ENCODE results near the gene MAP1B.

The MAP1B gene

GRCh38 chr5:72171667-72172066 is 64.4 kb downstream of the MAP1B start:
- H3K4me1 Mint-ChIP-seq (ENCODE audit: low read depth): no peaks in the 10 kb centered on the region
- H3K27me3 Mint-ChIP-seq (ENCODE audit: low read depth): peaks cover 50% of the 10 kb centered on the region
- no peaks in the 10 kb centered on the region for H3K36me3 Mint-ChIP-seq (ENCODE audit: low read depth)
- H3K9me3 Mint-ChIP-seq: no peaks in the 10 kb centered on the region
- H3K4me3 Mint-ChIP-seq: no peak overlapping the region
- H3K27ac Mint-ChIP-seq: no peak overlapping the region

- no peaks in the 10 kb centered on the region for H3K9me3 Mint-ChIP-seq
- H3K4me3 Mint-ChIP-seq: no peak overlapping the region
- no peak overlapping the region for H3K27ac Mint-ChIP-seq
- no peaks in the 10 kb centered on the region for H3K4me1 Mint-ChIP-seq (ENCODE audit: low read depth)
- H3K27me3 Mint-ChIP-seq (ENCODE audit: low read depth): peaks cover 45% of the 10 kb centered on the region
- no peaks in the 10 kb centered on the region for H3K36me3 Mint-ChIP-seq (ENCODE audit: low read depth)
Observed at GRCh38 chr5:72172786-72173185, 65.5 kb downstream of the MAP1B start.

- H3K36me3 Mint-ChIP-seq (ENCODE audit: low read depth): no peaks in the 10 kb centered on the region
- no peaks in the 10 kb centered on the region for H3K4me1 Mint-ChIP-seq (ENCODE audit: low read depth)
- peaks cover 44% of the 10 kb centered on the region for H3K27me3 Mint-ChIP-seq (ENCODE audit: low read depth)
- no peak overlapping the region for H3K4me3 Mint-ChIP-seq
- H3K9me3 Mint-ChIP-seq: no peaks in the 10 kb centered on the region
- H3K27ac Mint-ChIP-seq: no peak overlapping the region
Observed at GRCh38 chr5:72177538-72177937, 70.3 kb downstream of the MAP1B start.

GRCh38 chr5:72179028-72179815 is 71.9 kb downstream of the MAP1B start:
- Mint-ChIP-seq H3K36me3 (ENCODE audit: low read depth) (no peaks in the 10 kb centered on the region), H3K9me3 (no peaks in the 10 kb centered on the region), H3K27ac (no peak overlapping the region), H3K4me1 (ENCODE audit: low read depth) (no peaks in the 10 kb centered on the region), H3K27me3 (ENCODE audit: low read depth) (peaks cover 44% of the 10 kb centered on the region), H3K4me3 (no peak overlapping the region)

- no peak overlapping the region for H3K27ac Mint-ChIP-seq
- no peaks in the 10 kb centered on the region for H3K36me3 Mint-ChIP-seq (ENCODE audit: low read depth)
- H3K4me3 Mint-ChIP-seq: no peak overlapping the region
- H3K27me3 Mint-ChIP-seq (ENCODE audit: low read depth): peaks cover 44% of the 10 kb centered on the region
- no peaks in the 10 kb centered on the region for H3K4me1 Mint-ChIP-seq (ENCODE audit: low read depth)
- no peaks in the 10 kb centered on the region for H3K9me3 Mint-ChIP-seq
Observed at GRCh38 chr5:72179816-72180440, 72.7 kb downstream of the MAP1B start.

GRCh38 chr5:72180925-72181324 is 73.7 kb downstream of the MAP1B start:
- H3K27ac Mint-ChIP-seq: no peak overlapping the region
- peaks cover 40% of the 10 kb centered on the region for H3K27me3 Mint-ChIP-seq (ENCODE audit: low read depth)
- no peaks in the 10 kb centered on the region for H3K4me1 Mint-ChIP-seq (ENCODE audit: low read depth)
- no peaks in the 10 kb centered on the region for H3K36me3 Mint-ChIP-seq (ENCODE audit: low read depth)
- no peak overlapping the region for H3K4me3 Mint-ChIP-seq
- H3K9me3 Mint-ChIP-seq: no peaks in the 10 kb centered on the region

- Mint-ChIP-seq H3K27me3 (ENCODE audit: low read depth) (peaks cover 45% of the 10 kb centered on the region), H3K9me3 (no peaks in the 10 kb centered on the region), H3K27ac (no peak overlapping the region), H3K4me3 (no peak overlapping the region), H3K36me3 (ENCODE audit: low read depth) (no peaks in the 10 kb centered on the region), H3K4me1 (ENCODE audit: low read depth) (no peaks in the 10 kb centered on the region)
Observed at GRCh38 chr5:72182686-72183085, 75.4 kb downstream of the MAP1B start.

GRCh38 chr5:72183101-72183520 is 75.8 kb downstream of the MAP1B start:
- Mint-ChIP-seq H3K27ac (no peak overlapping the region), H3K4me3 (no peak overlapping the region), H3K9me3 (no peaks in the 10 kb centered on the region), H3K36me3 (ENCODE audit: low read depth) (no peaks in the 10 kb centered on the region), H3K27me3 (ENCODE audit: low read depth) (peaks cover 46% of the 10 kb centered on the region), H3K4me1 (ENCODE audit: low read depth) (no peaks in the 10 kb centered on the region)

- Mint-ChIP-seq H3K27ac (no peak overlapping the region), H3K4me3 (no peak overlapping the region), H3K4me1 (ENCODE audit: low read depth) (no peaks in the 10 kb centered on the region), H3K27me3 (ENCODE audit: low read depth) (peaks cover 48% of the 10 kb centered on the region), H3K36me3 (ENCODE audit: low read depth) (no peaks in the 10 kb centered on the region), H3K9me3 (no peaks in the 10 kb centered on the region)
Observed at GRCh38 chr5:72184408-72184807, 77.1 kb downstream of the MAP1B start.

GRCh38 chr5:72185496-72186329 is 78.4 kb downstream of the MAP1B start:
- Mint-ChIP-seq H3K27ac (no peak overlapping the region), H3K27me3 (ENCODE audit: low read depth) (peaks cover 52% of the 10 kb centered on the region), H3K9me3 (no peaks in the 10 kb centered on the region), H3K4me1 (ENCODE audit: low read depth) (no peaks in the 10 kb centered on the region), H3K4me3 (no peak overlapping the region), H3K36me3 (ENCODE audit: low read depth) (no peaks in the 10 kb centered on the region)

GRCh38 chr5:72187388-72188075 is 80.3 kb downstream of the MAP1B start:
- H3K36me3 Mint-ChIP-seq (ENCODE audit: low read depth): no peaks in the 10 kb centered on the region
- H3K27me3 Mint-ChIP-seq (ENCODE audit: low read depth): peaks cover 60% of the 10 kb centered on the region
- H3K9me3 Mint-ChIP-seq: no peaks in the 10 kb centered on the region
- H3K4me3 Mint-ChIP-seq: no peak overlapping the region
- H3K27ac Mint-ChIP-seq: no peak overlapping the region
- H3K4me1 Mint-ChIP-seq (ENCODE audit: low read depth): no peaks in the 10 kb centered on the region

- H3K9me3 Mint-ChIP-seq: no peaks in the 10 kb centered on the region
- H3K27ac Mint-ChIP-seq: no peak overlapping the region
- H3K4me1 Mint-ChIP-seq (ENCODE audit: low read depth): no peaks in the 10 kb centered on the region
- no peaks in the 10 kb centered on the region for H3K36me3 Mint-ChIP-seq (ENCODE audit: low read depth)
- H3K27me3 Mint-ChIP-seq (ENCODE audit: low read depth): peaks cover 59% of the 10 kb centered on the region
- no peak overlapping the region for H3K4me3 Mint-ChIP-seq
Observed at GRCh38 chr5:72188166-72188565, 80.9 kb downstream of the MAP1B start.

- H3K27me3 Mint-ChIP-seq (ENCODE audit: low read depth): peaks cover 65% of the 10 kb centered on the region
- no peaks in the 10 kb centered on the region for H3K36me3 Mint-ChIP-seq (ENCODE audit: low read depth)
- no peak overlapping the region for H3K27ac Mint-ChIP-seq
- H3K9me3 Mint-ChIP-seq: no peaks in the 10 kb centered on the region
- H3K4me3 Mint-ChIP-seq: no peak overlapping the region
- no peaks in the 10 kb centered on the region for H3K4me1 Mint-ChIP-seq (ENCODE audit: low read depth)
Observed at GRCh38 chr5:72189146-72189545, 81.9 kb downstream of the MAP1B start.

GRCh38 chr5:72191404-72191803 is 84.1 kb downstream of the MAP1B start:
- no peak overlapping the region for H3K4me3 Mint-ChIP-seq
- H3K4me1 Mint-ChIP-seq (ENCODE audit: low read depth): peaks cover 7% of the 10 kb centered on the region
- peaks cover 7% of the 10 kb centered on the region for H3K9me3 Mint-ChIP-seq
- H3K36me3 Mint-ChIP-seq (ENCODE audit: low read depth): no peaks in the 10 kb centered on the region
- H3K27me3 Mint-ChIP-seq (ENCODE audit: low read depth): peaks cover 81% of the 10 kb centered on the region
- H3K27ac Mint-ChIP-seq: no peak overlapping the region
